Measurements from ENCODE around the gene IL27RA.

IL27RA gene

DNA sequence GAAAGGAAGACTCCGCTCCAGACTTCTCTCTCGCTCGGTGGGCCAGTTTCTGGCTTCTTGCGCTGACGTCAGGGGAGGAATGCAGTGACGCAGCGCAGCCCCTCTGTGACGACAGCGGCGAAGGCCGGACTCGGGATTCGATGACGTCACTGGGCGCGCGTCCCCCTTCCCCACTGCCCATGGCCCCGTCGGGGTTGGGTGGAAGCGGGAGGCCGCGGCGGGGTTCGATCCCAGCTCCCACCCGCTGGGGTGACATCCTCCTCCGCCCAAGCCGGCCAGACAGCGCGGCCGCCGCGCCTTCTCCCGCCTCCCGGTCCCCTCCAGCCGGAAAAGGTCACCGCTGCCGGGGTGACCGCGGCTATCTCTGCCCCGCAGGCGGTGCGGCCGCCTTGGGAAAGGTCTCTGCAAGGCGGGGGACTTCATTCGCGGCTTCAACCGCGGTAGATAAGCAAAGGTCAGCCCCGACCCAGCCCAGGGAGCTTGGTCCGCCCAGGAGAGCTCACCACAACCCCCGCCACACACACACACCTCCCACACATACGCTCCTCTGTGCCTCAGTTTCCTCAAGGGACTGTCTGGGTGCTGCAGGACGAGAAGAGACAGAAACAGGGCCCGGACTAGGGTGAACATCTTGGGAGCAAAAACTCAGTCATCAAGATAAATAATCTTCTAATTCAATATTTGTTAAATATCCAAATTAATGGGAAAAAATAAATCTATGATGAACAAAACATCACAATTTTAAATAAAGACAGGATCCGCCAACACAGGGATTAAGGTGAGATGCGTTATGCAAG, 24.6 kb upstream of the IL27RA start (continued):
- TF ChIP-seq ZEB2 (tag by site-specific recombination; IDR thresholded peaks at IDR 0.05) (peak; percentile 96), GLIS2 (tag by site-specific recombination; IDR thresholded peaks at IDR 0.05) (peak; percentile 81), ZNF670 (tag by site-specific recombination; IDR thresholded peaks at IDR 0.05; ENCODE audit: low read depth) (no peak), MEIS1 (CRISPR knock-in tag; IDR thresholded peaks at IDR 0.05; ENCODE audit: borderline replicate concordance) (no peak), WT1 (tag by site-specific recombination; IDR thresholded peaks at IDR 0.05) (peak; percentile 70), ZNF555 (tag by site-specific recombination; conservative IDR thresholded peaks at IDR 0.05) (no peak), ZNF248 (tag by site-specific recombination; IDR thresholded peaks at IDR 0.05) (no peak), SP2 (tag by site-specific recombination; IDR thresholded peaks at IDR 0.05) (no peak), ZSCAN5A (tag by site-specific recombination; IDR thresholded peaks at IDR 0.05) (peak; percentile 98), ELK4 (IDR thresholded peaks at IDR 0.05; ENCODE audit: borderline replicate concordance, low read depth, low read length) (no peak), ZNF707 (tag by site-specific recombination; IDR thresholded peaks at IDR 0.05) (peak; percentile 38; the same call in 1 of the 2 replicates), ZNF626 (tag by site-specific recombination; IDR thresholded peaks at IDR 0.05) (no peak), KLF7 (tag by site-specific recombination; IDR thresholded peaks at IDR 0.05; ENCODE audit: borderline replicate concordance) (peak; percentile 83), SP3 (tag by site-specific recombination; IDR thresholded peaks at IDR 0.05) (no peak; the same call in 1 of the 2 replicates), ZNF121 (tag by site-specific recombination; IDR thresholded peaks at IDR 0.05) (peak; percentile 39; the same call in 1 of the 2 replicates), ZNF398 (tag by site-specific recombination; IDR thresholded peaks at IDR 0.05) (peak; percentile 91), MYNN (tag by site-specific recombination; IDR thresholded peaks at IDR 0.05; ENCODE audit: borderline replicate concordance) (no peak), ZNF140 (tag by site-specific recombination; IDR thresholded peaks at IDR 0.05) (no peak), TSHZ1 (tag by site-specific recombination; IDR thresholded peaks at IDR 0.05; ENCODE audit: borderline replicate concordance) (peak; percentile 65), ZBTB7A (tag by site-specific recombination; IDR thresholded peaks at IDR 0.05; ENCODE audit: low read depth) (peak; percentile 97), ZNF112 (tag by site-specific recombination; IDR thresholded peaks at IDR 0.05) (no peak), ZSCAN30 (tag by site-specific recombination; IDR thresholded peaks at IDR 0.05) (peak; percentile 96), RBAK (tag by site-specific recombination; IDR thresholded peaks at IDR 0.05) (no peak), ZNF510 (tag by site-specific recombination; IDR thresholded peaks at IDR 0.05; ENCODE audit: insufficient replicate concordance) (no peak)
- TF ChIP-seq, protein P1, sequence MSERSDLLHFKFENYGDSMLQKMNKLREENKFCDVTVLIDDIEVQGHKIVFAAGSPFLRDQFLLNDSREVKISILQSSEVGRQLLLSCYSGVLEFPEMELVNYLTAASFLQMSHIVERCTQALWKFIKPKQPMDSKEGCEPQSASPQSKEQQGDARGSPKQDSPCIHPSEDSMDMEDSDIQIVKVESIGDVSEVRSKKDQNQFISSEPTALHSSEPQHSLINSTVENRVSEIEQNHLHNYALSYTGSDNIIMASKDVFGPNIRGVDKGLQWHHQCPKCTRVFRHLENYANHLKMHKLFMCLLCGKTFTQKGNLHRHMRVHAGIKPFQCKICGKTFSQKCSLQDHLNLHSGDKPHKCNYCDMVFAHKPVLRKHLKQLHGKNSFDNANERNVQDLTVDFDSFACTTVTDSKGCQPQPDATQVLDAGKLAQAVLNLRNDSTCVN (tag by site-specific recombination; optimal IDR thresholded peaks at IDR 0.05) = peak; percentile 98
- TF ChIP-seq, protein P2, sequence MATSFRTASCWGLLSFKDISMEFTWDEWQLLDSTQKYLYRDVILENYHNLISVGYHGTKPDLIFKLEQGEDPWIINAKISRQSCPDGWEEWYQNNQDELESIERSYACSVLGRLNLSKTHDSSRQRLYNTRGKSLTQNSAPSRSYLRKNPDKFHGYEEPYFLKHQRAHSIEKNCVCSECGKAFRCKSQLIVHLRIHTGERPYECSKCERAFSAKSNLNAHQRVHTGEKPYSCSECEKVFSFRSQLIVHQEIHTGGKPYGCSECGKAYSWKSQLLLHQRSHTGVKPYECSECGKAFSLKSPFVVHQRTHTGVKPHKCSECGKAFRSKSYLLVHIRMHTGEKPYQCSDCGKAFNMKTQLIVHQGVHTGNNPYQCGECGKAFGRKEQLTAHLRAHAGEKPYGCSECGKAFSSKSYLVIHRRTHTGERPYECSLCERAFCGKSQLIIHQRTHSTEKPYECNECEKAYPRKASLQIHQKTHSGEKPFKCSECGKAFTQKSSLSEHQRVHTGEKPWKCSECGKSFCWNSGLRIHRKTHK (tag by site-specific recombination; IDR thresholded peaks at IDR 0.05) = no peak
- TF ChIP-seq, protein P3, sequence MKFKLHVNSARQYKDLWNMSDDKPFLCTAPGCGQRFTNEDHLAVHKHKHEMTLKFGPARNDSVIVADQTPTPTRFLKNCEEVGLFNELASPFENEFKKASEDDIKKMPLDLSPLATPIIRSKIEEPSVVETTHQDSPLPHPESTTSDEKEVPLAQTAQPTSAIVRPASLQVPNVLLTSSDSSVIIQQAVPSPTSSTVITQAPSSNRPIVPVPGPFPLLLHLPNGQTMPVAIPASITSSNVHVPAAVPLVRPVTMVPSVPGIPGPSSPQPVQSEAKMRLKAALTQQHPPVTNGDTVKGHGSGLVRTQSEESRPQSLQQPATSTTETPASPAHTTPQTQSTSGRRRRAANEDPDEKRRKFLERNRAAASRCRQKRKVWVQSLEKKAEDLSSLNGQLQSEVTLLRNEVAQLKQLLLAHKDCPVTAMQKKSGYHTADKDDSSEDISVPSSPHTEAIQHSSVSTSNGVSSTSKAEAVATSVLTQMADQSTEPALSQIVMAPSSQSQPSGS (tag by site-specific recombination; IDR thresholded peaks at IDR 0.05; ENCODE audit: low read depth) = peak; percentile 100

Measured in HEK293 (cell line).